ENCODE measurements around the gene PACSIN2. TPM values are rescaled to one million over a fixed set of nuclear protein-coding genes. Genes with fewer than 3 reads are reported as not detected.

Gene PACSIN2
- total RNA-seq, 3 donors from 2014 or later = 43.8 to 82.7 (median 72.4) TPM

DNA sequence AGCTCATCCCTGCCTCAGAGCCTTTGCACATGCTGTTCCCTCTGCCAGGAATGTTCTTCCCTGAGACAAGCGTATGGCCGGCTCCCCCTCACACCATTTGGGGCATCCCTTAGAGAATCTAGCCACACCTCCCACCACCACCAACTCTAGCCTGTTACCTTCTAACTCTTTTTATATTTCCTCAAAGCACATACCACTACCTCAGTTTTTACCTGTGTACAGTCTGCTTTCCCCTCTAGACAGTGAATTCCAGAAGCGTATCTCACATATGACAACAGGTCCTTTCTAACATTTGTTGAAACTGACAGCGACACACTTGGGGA lies 82.8 kb downstream of the PACSIN2 start:
- H3K27me3 ChIP-seq = no peaks in the 10 kb centered on the region
- H3K27ac ChIP-seq = peak overlapping the region; percentile 88 to 98
- no peak for TF ChIP-seq POLR2A (IDR thresholded peaks at IDR 0.05)
- TF ChIP-seq, protein P1, sequence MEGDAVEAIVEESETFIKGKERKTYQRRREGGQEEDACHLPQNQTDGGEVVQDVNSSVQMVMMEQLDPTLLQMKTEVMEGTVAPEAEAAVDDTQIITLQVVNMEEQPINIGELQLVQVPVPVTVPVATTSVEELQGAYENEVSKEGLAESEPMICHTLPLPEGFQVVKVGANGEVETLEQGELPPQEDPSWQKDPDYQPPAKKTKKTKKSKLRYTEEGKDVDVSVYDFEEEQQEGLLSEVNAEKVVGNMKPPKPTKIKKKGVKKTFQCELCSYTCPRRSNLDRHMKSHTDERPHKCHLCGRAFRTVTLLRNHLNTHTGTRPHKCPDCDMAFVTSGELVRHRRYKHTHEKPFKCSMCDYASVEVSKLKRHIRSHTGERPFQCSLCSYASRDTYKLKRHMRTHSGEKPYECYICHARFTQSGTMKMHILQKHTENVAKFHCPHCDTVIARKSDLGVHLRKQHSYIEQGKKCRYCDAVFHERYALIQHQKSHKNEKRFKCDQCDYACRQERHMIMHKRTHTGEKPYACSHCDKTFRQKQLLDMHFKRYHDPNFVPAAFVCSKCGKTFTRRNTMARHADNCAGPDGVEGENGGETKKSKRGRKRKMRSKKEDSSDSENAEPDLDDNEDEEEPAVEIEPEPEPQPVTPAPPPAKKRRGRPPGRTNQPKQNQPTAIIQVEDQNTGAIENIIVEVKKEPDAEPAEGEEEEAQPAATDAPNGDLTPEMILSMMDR (IDR thresholded peaks at IDR 0.05) = no peak
- no peak for TF ChIP-seq POLR2AphosphoS5 (IDR thresholded peaks at IDR 0.05)
- peaks cover 30 to 42% of the 10 kb centered on the region in 2 donors for H3K4me1 ChIP-seq
- intact Hi-C loops (cut with DNase I; ENCODE audit: low total_unique reads) = no loop called here
- no peaks in the 10 kb centered on the region for H3K36me3 ChIP-seq
- no peak overlapping the region for H3K4me3 ChIP-seq
- no peak for DNase-seq (ENCODE audit: low spot score in 2 of 2)
- no peaks in the 10 kb centered on the region for H3K9me3 ChIP-seq

- intact Hi-C loops (cut with DNase I; ENCODE audit: low total_unique reads) = no loop called here
- Histone ChIP-seq H3K36me3 (no peaks in the 10 kb centered on the region), H3K4me1 (peaks cover 28 to 38% of the 10 kb centered on the region in 2 donors), H3K4me3 (peak overlapping the region in 1 of 3 donors; percentile 20), H3K9me3 (no peaks in the 10 kb centered on the region), H3K27ac (peak overlapping the region; percentile 88 to 98), H3K27me3 (no peaks in the 10 kb centered on the region)
- DNase-seq (ENCODE audit: low spot score in 2 of 2) = no peak
- TF ChIP-seq POLR2AphosphoS5 (IDR thresholded peaks at IDR 0.05) = peak in 1 of 3 donors; percentile 59
- TF ChIP-seq, protein P1 (IDR thresholded peaks at IDR 0.05) = no peak
These were observed 83.3 kb downstream of the PACSIN2 start for GRCh38 chr22:42931421-42932196.

GRCh38 chr22:42930810-42931420 lies 84.0 kb downstream of the PACSIN2 start:
- no peaks in the 10 kb centered on the region for H3K27me3 ChIP-seq
- intact Hi-C loops (cut with DNase I; ENCODE audit: low total_unique reads) = no loop called here
- no peaks in the 10 kb centered on the region for H3K36me3 ChIP-seq
- no peak for DNase-seq (ENCODE audit: low spot score in 2 of 2)
- H3K4me1 ChIP-seq = peaks cover 28 to 42% of the 10 kb centered on the region in 2 donors
- H3K4me3 ChIP-seq = peak overlapping the region in 1 of 3 donors; percentile 20
- H3K27ac ChIP-seq = peak overlapping the region; percentile 88 to 98
- H3K9me3 ChIP-seq = no peaks in the 10 kb centered on the region
- TF ChIP-seq, protein P1 (IDR thresholded peaks at IDR 0.05) = no peak
- TF ChIP-seq POLR2A (IDR thresholded peaks at IDR 0.05) (no peak), POLR2AphosphoS5 (IDR thresholded peaks at IDR 0.05) (no peak)

DNA sequence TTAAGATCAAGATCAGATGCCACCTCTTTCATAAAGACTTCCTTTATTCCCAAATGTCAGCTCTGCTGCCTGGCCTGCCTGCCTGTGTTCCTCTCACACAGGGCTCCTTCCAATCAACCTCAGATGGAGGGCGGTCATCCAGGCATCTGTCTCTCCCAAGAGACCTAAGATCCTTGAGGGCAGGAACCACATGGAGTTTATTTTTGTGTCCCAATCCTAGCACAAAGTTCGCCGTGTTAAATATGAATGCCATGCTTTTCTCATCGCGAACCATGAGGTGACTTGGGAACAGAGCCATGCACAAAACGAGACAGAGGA lies 85.2 kb downstream of the PACSIN2 start:
- H3K27ac ChIP-seq = peak overlapping the region; percentile 88 to 98
- no peaks in the 10 kb centered on the region for H3K27me3 ChIP-seq
- H3K4me3 ChIP-seq = no peak overlapping the region
- peaks cover 28 to 40% of the 10 kb centered on the region in 2 donors for H3K4me1 ChIP-seq
- no peaks in the 10 kb centered on the region for H3K9me3 ChIP-seq
- no peaks in the 10 kb centered on the region for H3K36me3 ChIP-seq
- intact Hi-C loops (cut with DNase I; ENCODE audit: low total_unique reads) = no loop called here
- no peak for DNase-seq (ENCODE audit: low spot score in 2 of 2)
- TF ChIP-seq POLR2AphosphoS5 (IDR thresholded peaks at IDR 0.05) (no peak), POLR2A (IDR thresholded peaks at IDR 0.05) (no peak)
- TF ChIP-seq, protein P1 (IDR thresholded peaks at IDR 0.05) = no peak

Measured in breast epithelium (tissue), 4 donors.